Heart left ventricle (tissue), 13 donors: ENCODE measurements around the gene SH3BGR.

Experiments
- CTCF ChIP-seq, 12 donors: fragments of 200-600 bp; sonication (generic) in 4 of 12; IDR thresholded peaks; one replicate each; pipeline versions ENCODE4 v1.5.0 to v1.8.0; 2018 to 2022; ENCODE audit warnings: antibody characterized with exemption in 12 of 12, mild to moderate bottlenecking in 5 of 12
- POLR2A ChIP-seq, 2 donors: fragments of 450-650 bp; IDR thresholded peaks; one replicate each; pipeline ENCODE4 v1.6.1; 2017; ENCODE audit warnings: antibody characterized with exemption in 2 of 2, mild to moderate bottlenecking in 2 of 2, moderate library complexity in 2 of 2
- donor health status: ischemic (EF 13 %, LVEDD 7.1; RV severe dilation, severe dysfunction).
- donor health status: DM: no; HTN: yes; CAD: no.
- donor health status: DM: no; HTN: no; CAD: no.
- donor health status: ischemic (EF 25% LVEDD 6.9; RV normal size, moderate dysfunction).
- donor health status: ischemic (EF 25% LVEDD 5.7; RV mildly dilated, moderate dysfunction).
- donor health status: ischemic (EF 35%, LVEDD 5.7; RV mildly dilated, moderate dysfunction).
- donor health status: nonischemic (EF 11% LVEDD 7.7; RV severe dilation, severe dysfunction).
- donor health status: DM: yes; HTN: yes; CAD: no.
- donor health status: PGD.
- donor health status: ischemic (EF 29% LVEDD 5.4; RV normal size, mild dysfunction).
- donor health status: nonischemic (EF 23%, LVEDD 6.1; RV moderate dilation, normal function).

- TF ChIP-seq CTCF (IDR thresholded peaks at IDR 0.05) (no peak), POLR2A (IDR thresholded peaks at IDR 0.05) (no peak)
Observed at GRCh38 chr21:39461419-39461818, 9.6 kb downstream of the SH3BGR start.
